ENCODE measurements around the gene PCDHGA4.

DNA sequence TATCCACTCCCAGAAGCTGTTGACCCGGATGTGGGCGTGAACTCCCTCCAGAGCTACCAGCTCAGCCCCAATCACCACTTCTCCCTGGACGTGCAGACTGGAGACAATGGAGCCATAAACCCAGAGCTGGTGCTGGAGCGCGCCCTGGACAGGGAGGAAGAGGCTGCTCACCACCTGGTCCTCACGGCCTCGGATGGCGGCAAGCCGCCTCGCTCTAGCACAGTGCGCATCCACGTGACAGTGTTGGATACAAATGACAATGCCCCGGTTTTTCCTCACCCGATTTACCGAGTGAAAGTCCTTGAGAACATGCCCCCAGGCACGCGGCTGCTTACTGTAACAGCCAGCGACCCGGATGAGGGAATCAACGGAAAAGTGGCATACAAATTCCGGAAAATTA, 38.4 kb downstream of the PCDHGA4 start:
- TF ChIP-seq, protein P1, sequence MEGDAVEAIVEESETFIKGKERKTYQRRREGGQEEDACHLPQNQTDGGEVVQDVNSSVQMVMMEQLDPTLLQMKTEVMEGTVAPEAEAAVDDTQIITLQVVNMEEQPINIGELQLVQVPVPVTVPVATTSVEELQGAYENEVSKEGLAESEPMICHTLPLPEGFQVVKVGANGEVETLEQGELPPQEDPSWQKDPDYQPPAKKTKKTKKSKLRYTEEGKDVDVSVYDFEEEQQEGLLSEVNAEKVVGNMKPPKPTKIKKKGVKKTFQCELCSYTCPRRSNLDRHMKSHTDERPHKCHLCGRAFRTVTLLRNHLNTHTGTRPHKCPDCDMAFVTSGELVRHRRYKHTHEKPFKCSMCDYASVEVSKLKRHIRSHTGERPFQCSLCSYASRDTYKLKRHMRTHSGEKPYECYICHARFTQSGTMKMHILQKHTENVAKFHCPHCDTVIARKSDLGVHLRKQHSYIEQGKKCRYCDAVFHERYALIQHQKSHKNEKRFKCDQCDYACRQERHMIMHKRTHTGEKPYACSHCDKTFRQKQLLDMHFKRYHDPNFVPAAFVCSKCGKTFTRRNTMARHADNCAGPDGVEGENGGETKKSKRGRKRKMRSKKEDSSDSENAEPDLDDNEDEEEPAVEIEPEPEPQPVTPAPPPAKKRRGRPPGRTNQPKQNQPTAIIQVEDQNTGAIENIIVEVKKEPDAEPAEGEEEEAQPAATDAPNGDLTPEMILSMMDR (IDR thresholded peaks at IDR 0.05; ENCODE audit: poor library complexity): no peak
- no peak for TF ChIP-seq EZH2 (IDR thresholded peaks at IDR 0.05; ENCODE audit: borderline replicate concordance)
- TF ChIP-seq EZH2phosphoT487 (IDR thresholded peaks at IDR 0.05; ENCODE audit: low read depth, severe bottlenecking, unreplicated experiment): no peak

Measured in hepatocyte (in vitro differentiated cells).